DOHH2 (cell line): ENCODE results near the gene PRSS48.
"Not testable (repeated sequence)": the region's sequence is repeated elsewhere in the genome, so short reads cannot be mapped to it uniquely, and the experiment has no call there.

Experiments used
- H3F3A ChIP-seq: fragments of 200-600 bp; sonication (generic), shearing (Covaris generic); 2 replicates; pipeline ENCODE4 v1.6.0; 2016; ENCODE audit warnings: antibody characterized with exemption, mild to moderate bottlenecking; ENCODE audit not compliant: control insufficient read depth, insufficient read depth
- H3K27ac ChIP-seq: fragments of 200-600 bp; sonication (generic); 2 replicates; pipeline ENCODE4 v1.5.1; 2014; ENCODE audit warnings: low read depth, mild to moderate bottlenecking, low read length, moderate library complexity
- H3K27me3 ChIP-seq: fragments of 200-600 bp; sonication (generic); 2 replicates; pipeline ENCODE4 v1.6.1; 2014; ENCODE audit warnings: mild to moderate bottlenecking, low read length, mixed read lengths; ENCODE audit not compliant: control insufficient read depth
- H3K36me3 ChIP-seq: fragments of 200-600 bp; sonication (generic); 2 replicates; pipeline ENCODE4 v1.6.1; 2014; ENCODE audit warnings: mild to moderate bottlenecking, low read length, moderate library complexity, mixed read lengths; ENCODE audit not compliant: control insufficient read depth
- H3K4me1 ChIP-seq: fragments of 200-600 bp; sonication (generic); 2 replicates; pipeline ENCODE4 v1.6.1; 2014; ENCODE audit warnings: mild to moderate bottlenecking, low read length, mixed read lengths; ENCODE audit not compliant: control insufficient read depth
- H3K4me2 ChIP-seq: fragments of 200-600 bp; sonication (generic); 2 replicates; pipeline ENCODE4 v1.6.0; 2014; ENCODE audit warnings: mild to moderate bottlenecking, low read length, moderate library complexity
- H3K4me3 ChIP-seq: fragments of 200-600 bp; sonication (generic); 2 replicates; pipeline ENCODE4 v1.5.1; 2014; ENCODE audit warnings: mild to moderate bottlenecking, low read length, mixed read lengths
- H3K79me2 ChIP-seq: fragments of 200-600 bp; sonication (generic); 2 replicates; pipeline ENCODE4 v1.6.1; 2014; ENCODE audit warnings: mild to moderate bottlenecking, low read length, mixed read lengths; ENCODE audit not compliant: control insufficient read depth
- H3K9me2 ChIP-seq: fragments of 200-600 bp; sonication (generic); replicated peaks from 2 replicates; pipeline ENCODE4 v1.6.1; 2014; ENCODE audit warnings: mild to moderate bottlenecking, low read length, mixed read lengths; ENCODE audit not compliant: control insufficient read depth
- H3K9me3 ChIP-seq: fragments of 200-600 bp; sonication (generic); 2 replicates; pipeline ENCODE4 v1.6.1; 2014; ENCODE audit warnings: antibody characterized with exemption, low read length, mixed read lengths; ENCODE audit not compliant: control insufficient read depth, insufficient read depth
- H4K20me1 ChIP-seq: fragments of 200-600 bp; sonication (generic); 2 replicates; pipeline ENCODE4 v1.6.0; 2014; ENCODE audit warnings: low read depth, mild to moderate bottlenecking, antibody characterized with exemption, low read length, moderate library complexity; ENCODE audit not compliant: control insufficient read depth, insufficient read depth
- CTCF ChIP-seq: fragments of 200-600 bp; sonication (generic); IDR thresholded peaks from one replicate; pipeline ENCODE4 v1.5.1; 2014; ENCODE audit warnings: antibody characterized with exemption, mild to moderate bottlenecking, low read depth, low read length; ENCODE audit not compliant: poor library complexity, severe bottlenecking
- EZH2phosphoT487 ChIP-seq: fragments of 200-600 bp; sonication (generic); IDR thresholded peaks from 2 replicates; pipeline ENCODE4 v1.6.1; 2017; ENCODE audit warnings: borderline replicate concordance, mild to moderate bottlenecking, antibody characterized with exemption, low read length, moderate library complexity, mixed read lengths

PRSS48 gene

GRCh38 chr4:151321586-151321985 lies 44.6 kb downstream of the PRSS48 start:
- H3K9me2 ChIP-seq: no peaks in the 10 kb centered on the region
- H3K36me3 ChIP-seq: no peaks in the 10 kb centered on the region
- H3K27me3 ChIP-seq: no peaks in the 10 kb centered on the region
- no peaks in the 10 kb centered on the region for H3K4me1 ChIP-seq
- H3F3A ChIP-seq: no peaks in the 10 kb centered on the region
- no peaks in the 10 kb centered on the region for H3K9me3 ChIP-seq
- H3K4me2 ChIP-seq: no peak overlapping the region
- no peak overlapping the region for H3K27ac ChIP-seq
- no peak overlapping the region for H3K4me3 ChIP-seq
- H3K79me2 ChIP-seq: no peaks in the 10 kb centered on the region
- no peak for TF ChIP-seq CTCF
- TF ChIP-seq EZH2phosphoT487: no peak
- H4K20me1 ChIP-seq: no peaks in the 10 kb centered on the region

- H4K20me1 ChIP-seq, H3K27ac ChIP-seq, H3K4me2 ChIP-seq, H3K4me1 ChIP-seq, H3K27me3 ChIP-seq, H3K9me3 ChIP-seq, H3K36me3 ChIP-seq, H3K79me2 ChIP-seq, H3K9me2 ChIP-seq, H3K4me3 ChIP-seq, H3F3A ChIP-seq: not testable (repeated sequence)
Observed at GRCh38 chr4:151322161-151322560, 45.2 kb downstream of the PRSS48 start.

- Histone ChIP-seq H3K4me2 (no peak overlapping the region), H3K9me3 (no peaks in the 10 kb centered on the region), H3K36me3 (no peaks in the 10 kb centered on the region), H3K27ac (no peak overlapping the region), H4K20me1 (no peaks in the 10 kb centered on the region), H3F3A (no peaks in the 10 kb centered on the region), H3K4me3 (no peak overlapping the region), H3K4me1 (no peaks in the 10 kb centered on the region), H3K27me3 (no peaks in the 10 kb centered on the region), H3K9me2 (no peaks in the 10 kb centered on the region), H3K79me2 (no peaks in the 10 kb centered on the region)
- no peak for TF ChIP-seq CTCF
- TF ChIP-seq EZH2phosphoT487: no peak
Observed at GRCh38 chr4:151322570-151322969, 45.6 kb downstream of the PRSS48 start.

- Histone ChIP-seq H3K4me2 (no peak overlapping the region), H4K20me1 (no peaks in the 10 kb centered on the region), H3K27me3 (no peaks in the 10 kb centered on the region), H3F3A (no peaks in the 10 kb centered on the region), H3K4me3 (no peak overlapping the region), H3K9me3 (no peaks in the 10 kb centered on the region), H3K36me3 (no peaks in the 10 kb centered on the region), H3K9me2 (no peaks in the 10 kb centered on the region), H3K4me1 (no peaks in the 10 kb centered on the region), H3K27ac (no peak overlapping the region), H3K79me2 (no peaks in the 10 kb centered on the region)
- TF ChIP-seq EZH2phosphoT487: no peak
- TF ChIP-seq CTCF: no peak
Observed at GRCh38 chr4:151323667-151324066, 46.7 kb downstream of the PRSS48 start.
